HL-60 (cell line): ENCODE measurements around the gene SLC24A3.
A peak's percentile ranks its signal among the peaks of the same experiment; 100 is the strongest.

Source experiments
- DNase-seq, 2 experiments: peaks; one replicate each; pipeline ENCODE4 v3.0.0-alpha.2; 2010 to 2020; ENCODE audit warnings: low read depth in 1 of 2, low spot score in 1 of 2
- H3K27ac ChIP-seq: fragments of 250-450 bp; sonication (Bioruptor Pico); replicated peaks from 2 replicates; pipeline ENCODE4 v1.5.1; 2020; ENCODE audit warnings: mild to moderate bottlenecking, moderate library complexity
- H3K27me3 ChIP-seq: fragments of 250-450 bp; sonication (Bioruptor Pico); 2 replicates; pipeline ENCODE4 v1.5.1; 2021; ENCODE audit warnings: mild to moderate bottlenecking, moderate library complexity; ENCODE audit not compliant: insufficient read depth, poor library complexity, severe bottlenecking
- H3K4me3 ChIP-seq: replicated peaks from 2 replicates; pipeline ENCODE4 v1.5.1; 2011; ENCODE audit warnings: mild to moderate bottlenecking, control low read depth, low read length; ENCODE audit not compliant: insufficient read depth
- CTCF ChIP-seq: IDR thresholded peaks from one replicate; pipeline ENCODE4 v1.5.1; 2011; ENCODE audit warnings: low read length, control low read depth, inconsistent platforms; ENCODE audit not compliant: insufficient read depth
- GABPA ChIP-seq: IDR thresholded peaks from 2 replicates; pipeline ENCODE4 v1.6.1; 2012; ENCODE audit warnings: low read depth
- POLR2AphosphoS5 ChIP-seq: IDR thresholded peaks from 2 replicates; pipeline ENCODE4 v1.6.1; 2012; ENCODE audit warnings: low read depth
- SPI1 ChIP-seq: IDR thresholded peaks from 2 replicates; pipeline ENCODE4 v1.6.1; 2012; ENCODE audit warnings: low read depth, mild to moderate bottlenecking, borderline replicate concordance
- TF ChIP-seq, protein P1 (sequence below): IDR thresholded peaks from 2 replicates; pipeline ENCODE4 v1.6.1; 2012; ENCODE audit warnings: low read depth; ENCODE audit not compliant: insufficient replicate concordance

SLC24A3 gene

GRCh38 chr20:19277381-19277780, 64.9 kb downstream of the SLC24A3 start:
- peak; percentile 25 to 28 for DNase-seq
- TF ChIP-seq GABPA, result no peak
- TF ChIP-seq SPI1, result no peak
- no peak for TF ChIP-seq CTCF
- no peak for TF ChIP-seq POLR2AphosphoS5
- TF ChIP-seq, protein P1, sequence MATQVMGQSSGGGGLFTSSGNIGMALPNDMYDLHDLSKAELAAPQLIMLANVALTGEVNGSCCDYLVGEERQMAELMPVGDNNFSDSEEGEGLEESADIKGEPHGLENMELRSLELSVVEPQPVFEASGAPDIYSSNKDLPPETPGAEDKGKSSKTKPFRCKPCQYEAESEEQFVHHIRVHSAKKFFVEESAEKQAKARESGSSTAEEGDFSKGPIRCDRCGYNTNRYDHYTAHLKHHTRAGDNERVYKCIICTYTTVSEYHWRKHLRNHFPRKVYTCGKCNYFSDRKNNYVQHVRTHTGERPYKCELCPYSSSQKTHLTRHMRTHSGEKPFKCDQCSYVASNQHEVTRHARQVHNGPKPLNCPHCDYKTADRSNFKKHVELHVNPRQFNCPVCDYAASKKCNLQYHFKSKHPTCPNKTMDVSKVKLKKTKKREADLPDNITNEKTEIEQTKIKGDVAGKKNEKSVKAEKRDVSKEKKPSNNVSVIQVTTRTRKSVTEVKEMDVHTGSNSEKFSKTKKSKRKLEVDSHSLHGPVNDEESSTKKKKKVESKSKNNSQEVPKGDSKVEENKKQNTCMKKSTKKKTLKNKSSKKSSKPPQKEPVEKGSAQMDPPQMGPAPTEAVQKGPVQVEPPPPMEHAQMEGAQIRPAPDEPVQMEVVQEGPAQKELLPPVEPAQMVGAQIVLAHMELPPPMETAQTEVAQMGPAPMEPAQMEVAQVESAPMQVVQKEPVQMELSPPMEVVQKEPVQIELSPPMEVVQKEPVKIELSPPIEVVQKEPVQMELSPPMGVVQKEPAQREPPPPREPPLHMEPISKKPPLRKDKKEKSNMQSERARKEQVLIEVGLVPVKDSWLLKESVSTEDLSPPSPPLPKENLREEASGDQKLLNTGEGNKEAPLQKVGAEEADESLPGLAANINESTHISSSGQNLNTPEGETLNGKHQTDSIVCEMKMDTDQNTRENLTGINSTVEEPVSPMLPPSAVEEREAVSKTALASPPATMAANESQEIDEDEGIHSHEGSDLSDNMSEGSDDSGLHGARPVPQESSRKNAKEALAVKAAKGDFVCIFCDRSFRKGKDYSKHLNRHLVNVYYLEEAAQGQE, result no peak
- Histone ChIP-seq H3K27me3 (no peaks in the 10 kb centered on the region), H3K27ac (peak overlapping the region; percentile 45), H3K4me3 (no peak overlapping the region)

GRCh38 chr20:19283490-19284025, 71.1 kb downstream of the SLC24A3 start:
- Histone ChIP-seq H3K27me3 (no peaks in the 10 kb centered on the region), H3K27ac (no peak overlapping the region), H3K4me3 (no peak overlapping the region)
- no peak for DNase-seq
- TF ChIP-seq, protein P1, result no peak
- no peak for TF ChIP-seq CTCF
- TF ChIP-seq POLR2AphosphoS5, result no peak
- no peak for TF ChIP-seq GABPA
- no peak for TF ChIP-seq SPI1

- TF ChIP-seq POLR2AphosphoS5, result no peak
- TF ChIP-seq CTCF, result no peak
- no peak for TF ChIP-seq GABPA
- TF ChIP-seq, protein P1, result no peak
- no peak for TF ChIP-seq SPI1
- no peak overlapping the region for H3K4me3 ChIP-seq
- no peak overlapping the region for H3K27ac ChIP-seq
- no peaks in the 10 kb centered on the region for H3K27me3 ChIP-seq
- no peak for DNase-seq
Measured at GRCh38 chr20:19284400-19285178, 72.1 kb downstream of the SLC24A3 start.
